Endothelial cell of umbilical vein (primary cell): ENCODE results near the gene LAMC3. TPM values are rescaled to one million over a fixed set of nuclear protein-coding genes. Genes with fewer than 3 reads are reported as not detected.

Source experiments
- BruUV-seq: library from RNA; stranded (reverse); fragments of 400-500 nt; replicated peaks from 2 replicates; lab custom pipeline; 2021; lab: Mats Ljungman, UMichigan
- CTCF ChIA-PET: fragments of 300-600, 350-600 bp; sonication (Branson Sonifier 250); formaldehyde crosslinking; loops from one replicate; lab custom pipeline; 2021; ENCODE audit warnings: antibody characterized with exemption, inconsistent platforms; lab: Charles Lee
- POLR2A ChIA-PET: fragments of 300-600, 350-600 bp; sonication (Branson Sonifier 250); formaldehyde crosslinking; loops from one replicate; lab custom pipeline; 2021; ENCODE audit warnings: antibody characterized with exemption, inconsistent platforms; lab: Charles Lee
- DNase-seq: peaks from one replicate; pipeline ENCODE4 v3.0.0-alpha.2; 2011; ENCODE audit warnings: low read depth, low spot score
- FAIRE-seq: peaks from 2 replicates; lab custom pipeline; 2011; peaks lifted over from hg19 to GRCh38; lab: Jason Lieb, UNC
- H2AFZ ChIP-seq: 2 replicates; pipeline ENCODE4 v1.6.0; 2012; ENCODE audit warnings: low read depth, low read length, control low read depth, inconsistent platforms
- H3K27ac ChIP-seq: 2 replicates; pipeline ENCODE4 v1.5.1; 2011; ENCODE audit warnings: low read depth, mild to moderate bottlenecking, control low read depth, low read length, moderate library complexity; ENCODE audit not compliant: insufficient read depth
- H3K27me3 ChIP-seq, 2 experiments: 2 replicates each; pipeline versions ENCODE4 v1.6.0 to v1.6.1; 2011; ENCODE audit warnings: low read length in 2 of 2, mixed read lengths in 1 of 2; ENCODE audit not compliant: control insufficient read depth in 2 of 2, insufficient read depth in 2 of 2
- H3K36me3 ChIP-seq, 2 experiments: 2 replicates in 1 of 2; 3 replicates in 1 of 2; pipeline ENCODE4 v1.5.1; 2011; ENCODE audit warnings: low read length in 2 of 2, mild to moderate bottlenecking in 1 of 2, moderate library complexity in 1 of 2; ENCODE audit not compliant: control insufficient read depth in 2 of 2, insufficient read depth in 2 of 2; ENCODE audit errors: extremely low read depth in 1 of 2
- H3K4me1 ChIP-seq: 3 replicates; pipeline ENCODE4 v1.5.1; 2011; ENCODE audit warnings: mild to moderate bottlenecking, low read length; ENCODE audit not compliant: control insufficient read depth, insufficient read depth; ENCODE audit errors: extremely low read depth
- H3K4me2 ChIP-seq: 2 replicates; pipeline ENCODE4 v1.6.1; 2011; ENCODE audit warnings: low read length, control low read depth, mixed read lengths; ENCODE audit not compliant: insufficient read depth
- H3K4me3 ChIP-seq, 3 experiments: fragments of 200-600 bp in 1 of 3; sonication (generic), shearing (Covaris generic) in 1 of 3; replicated peaks in 1 of 3; 2 replicates each; pipeline ENCODE4 v1.5.1; 2011 to 2016; ENCODE audit warnings: control low read depth in 3 of 3, low read length in 3 of 3, mild to moderate bottlenecking in 2 of 3, inconsistent platforms in 1 of 3, low read depth in 1 of 3, moderate library complexity in 1 of 3; ENCODE audit not compliant: insufficient read depth in 1 of 3
- H3K79me2 ChIP-seq: 2 replicates; pipeline ENCODE4 v1.6.0; 2012; ENCODE audit warnings: low read length, inconsistent platforms; ENCODE audit not compliant: control insufficient read depth, insufficient read depth
- H3K9ac ChIP-seq: replicated peaks from 2 replicates; pipeline ENCODE3; 2011; ENCODE audit warnings: low read length, control low read depth; ENCODE audit not compliant: insufficient read depth; ENCODE audit errors: extremely low read depth
- H3K9me1 ChIP-seq: replicated peaks from 3 replicates; pipeline ENCODE4 v1.6.0; 2011; ENCODE audit warnings: mild to moderate bottlenecking, low read length; ENCODE audit not compliant: control insufficient read depth, insufficient read depth; ENCODE audit errors: extremely low read depth
- H3K9me3 ChIP-seq: replicated peaks from 2 replicates; pipeline ENCODE4 v1.5.1; 2012; ENCODE audit warnings: low read length, inconsistent platforms; ENCODE audit not compliant: control insufficient read depth, insufficient read depth
- H4K20me1 ChIP-seq: replicated peaks from 2 replicates; pipeline ENCODE3; 2011; ENCODE audit warnings: mild to moderate bottlenecking, low read length; ENCODE audit not compliant: control insufficient read depth, insufficient read depth; ENCODE audit errors: extremely low read depth
- EZH2 ChIP-seq: IDR thresholded peaks from 2 replicates; pipeline ENCODE4 v1.6.1; 2012; ENCODE audit warnings: borderline replicate concordance, low read depth, mild to moderate bottlenecking, moderate library complexity, low read length, inconsistent platforms; ENCODE audit not compliant: severe bottlenecking
- GATA2 ChIP-seq: IDR thresholded peaks from 2 replicates; pipeline ENCODE4 v1.7.0; 2011; ENCODE audit warnings: low read depth, mild to moderate bottlenecking, moderate library complexity, mixed read lengths, low read length; ENCODE audit not compliant: insufficient read length, insufficient read depth
- MYC ChIP-seq: IDR thresholded peaks from one replicate; pipeline ENCODE4 v1.6.1; 2011; ENCODE audit warnings: mild to moderate bottlenecking, low read depth, low read length
- dilution Hi-C: fragments of 300-500 bp; cut with MboI; formaldehyde crosslinking; loops from one replicate; pipeline ENCODE4 v1.15.0; 2019; ENCODE audit warnings: low sequenced_read_pairs; ENCODE audit not compliant: extremely low pct_ligation_motif_present
- intact Hi-C: fragments of 100-400 bp; cut with micrococcal nuclease; formaldehyde crosslinking; loops from one replicate; pipeline ENCODE4 v1.10.0; 2022
- polyA plus RNA-seq, 4 experiments: library from polyadenylated mRNA; depleted of rRNA in 3 of 4; stranded (reverse) in 3 of 4; unstranded in 1 of 4; fragments of >200 nt; gene quantifications; 2 replicates each; pipeline versions ENCODE4 v1.2.1 to v1.2.3, GENCODE V29; 2011 to 2012; ENCODE audit warnings: missing spikeins in 1 of 4
- total RNA-seq: library from RNA; stranded (reverse); gene quantifications from 2 replicates; pipeline ENCODE4 v1.2.3, GENCODE V29; 2021
- TF ChIP-seq, protein P1 (sequence below), 2 donors: IDR thresholded peaks; 1 replicate in 1 of 2; 2 replicates in 1 of 2; pipeline ENCODE4 v1.5.1; 2011; ENCODE audit warnings: low read length in 2 of 2, mild to moderate bottlenecking in 2 of 2, moderate library complexity in 2 of 2, control low read depth in 1 of 2, inconsistent platforms in 1 of 2, low read depth in 1 of 2; ENCODE audit not compliant: insufficient read depth in 1 of 2; ENCODE audit errors: extremely low read depth in 1 of 2

LAMC3 gene
- total and polyA plus RNA-seq, 2 donors (not counting 3 experiments of a cell fraction or from before 2014, with no cell fraction given), result 0.18 to 0.38 TPM

DNA sequence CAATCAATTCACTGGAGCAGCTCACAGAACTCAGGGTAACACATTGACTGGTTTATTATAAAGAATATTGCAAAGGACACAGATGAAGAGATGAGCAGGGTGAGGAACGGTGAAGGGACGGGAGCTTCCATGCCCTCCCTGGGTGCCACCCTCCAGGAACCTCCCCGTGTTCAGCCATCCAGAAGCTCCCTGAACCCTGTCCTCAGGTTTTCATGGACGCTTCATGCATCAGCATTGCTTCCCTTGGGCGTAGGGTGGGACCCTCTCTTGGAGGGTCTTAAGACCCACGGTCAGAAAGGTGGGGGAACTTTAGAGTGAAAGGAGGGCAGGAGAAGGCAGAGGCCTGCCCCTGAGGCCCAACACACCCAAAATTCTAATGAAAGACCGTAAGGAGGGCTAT, 12.8 kb downstream of the LAMC3 start:
- intact Hi-C loops, result no loop called here
- CTCF ChIA-PET, result interaction anchor here (2.5 to 5.5 kb wide), 2 partner anchors 23 to 25 kb away, joined by 6 to 30 read pairs; no protein-coding TSS in a partner anchor
- Histone ChIP-seq H3K79me2 (no peaks in the 10 kb centered on the region), H3K9ac (no peak overlapping the region), H3K27me3 (peaks cover 8 to 15% of the 10 kb centered on the region in 2 experiments), H3K9me1 (no peaks in the 10 kb centered on the region), H3K4me3 (no peak overlapping the region), H4K20me1 (no peaks in the 10 kb centered on the region), H3K4me2 (no peak overlapping the region), H3K9me3 (no peaks in the 10 kb centered on the region), H3K4me1 (no peaks in the 10 kb centered on the region), H3K36me3 (no peaks in the 10 kb centered on the region), H2AFZ (no peak overlapping the region), H3K27ac (no peak overlapping the region)
- BruUV-seq, result no TSS peak
- DNase-seq (no peak), FAIRE-seq (no peak)
- no peak for TF ChIP-seq EZH2
- no peak for TF ChIP-seq GATA2
- TF ChIP-seq, protein P1, sequence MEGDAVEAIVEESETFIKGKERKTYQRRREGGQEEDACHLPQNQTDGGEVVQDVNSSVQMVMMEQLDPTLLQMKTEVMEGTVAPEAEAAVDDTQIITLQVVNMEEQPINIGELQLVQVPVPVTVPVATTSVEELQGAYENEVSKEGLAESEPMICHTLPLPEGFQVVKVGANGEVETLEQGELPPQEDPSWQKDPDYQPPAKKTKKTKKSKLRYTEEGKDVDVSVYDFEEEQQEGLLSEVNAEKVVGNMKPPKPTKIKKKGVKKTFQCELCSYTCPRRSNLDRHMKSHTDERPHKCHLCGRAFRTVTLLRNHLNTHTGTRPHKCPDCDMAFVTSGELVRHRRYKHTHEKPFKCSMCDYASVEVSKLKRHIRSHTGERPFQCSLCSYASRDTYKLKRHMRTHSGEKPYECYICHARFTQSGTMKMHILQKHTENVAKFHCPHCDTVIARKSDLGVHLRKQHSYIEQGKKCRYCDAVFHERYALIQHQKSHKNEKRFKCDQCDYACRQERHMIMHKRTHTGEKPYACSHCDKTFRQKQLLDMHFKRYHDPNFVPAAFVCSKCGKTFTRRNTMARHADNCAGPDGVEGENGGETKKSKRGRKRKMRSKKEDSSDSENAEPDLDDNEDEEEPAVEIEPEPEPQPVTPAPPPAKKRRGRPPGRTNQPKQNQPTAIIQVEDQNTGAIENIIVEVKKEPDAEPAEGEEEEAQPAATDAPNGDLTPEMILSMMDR (IDR thresholded peaks at IDR 0.05; ENCODE audit: extremely low read depth in 1 of 2, insufficient read depth in 1 of 2, low read depth in 1 of 2, low read length in 2 of 2), result no peak
- TF ChIP-seq MYC, result no peak
- dilution Hi-C loops, result no loop called here
- POLR2A ChIA-PET, result no interaction called here
